ENCODE measurements around the gene GPR22. TPM values are rescaled to one million over a fixed set of nuclear protein-coding genes. Genes with fewer than 3 reads are reported as not detected.

GPR22 gene
- polyA plus RNA-seq, 3 donors, result 0.18 TPM; not detected in 2

GRCh38 chr7:107474104-107474521 lies 4.3 kb downstream of the GPR22 start:
- Mint-ChIP-seq H3K4me1 (peaks cover 7% of the 10 kb centered on the region), H3K27ac (no peak overlapping the region), H3K9me3 (no peaks in the 10 kb centered on the region), H3K36me3 (peaks cover 6 to 10% of the 10 kb centered on the region in 2 donors), H3K4me3 (no peak overlapping the region), H3K27me3 (ENCODE audit: low read depth in 3 of 3) (no peaks in the 10 kb centered on the region)
- 100% methylated on average over 1 of the region's 5 CpGs for WGBS (ENCODE audit: insufficient coverage)
- no peak overlapping the region for H3K4me2 ChIP-seq (replicated peaks; ENCODE audit: extremely low read depth, low read length, poor library complexity, severe bottlenecking)
- no peak overlapping the region for H2AFZ ChIP-seq (ENCODE audit: insufficient read depth, low read depth, low read length, poor library complexity, severe bottlenecking)
- H3K9me3 ChIP-seq (replicated peaks in 1 of 2; ENCODE audit: control insufficient read depth in 1 of 2, insufficient read depth in 1 of 2, low read length in 2 of 2), result no peaks in the 10 kb centered on the region
- H4K20me1 ChIP-seq (ENCODE audit: insufficient read depth, low read length), result no peaks in the 10 kb centered on the region
- no peaks in the 10 kb centered on the region for H3K79me2 ChIP-seq (ENCODE audit: insufficient read depth, low read length)
- peaks cover 0 to 9% of the 10 kb centered on the region in 2 donors for H3K4me1 ChIP-seq (ENCODE audit: control insufficient read depth in 1 of 2, insufficient read depth in 2 of 2, low read length in 2 of 2)
- H3K27me3 ChIP-seq (ENCODE audit: control insufficient read depth in 2 of 2, insufficient read depth in 2 of 2, low read length in 2 of 2), result no peaks in the 10 kb centered on the region
- intact Hi-C loops (cut with micrococcal nuclease), result no loop called here
- no peak overlapping the region for H3K4me3 ChIP-seq (replicated peaks in 1 of 3; ENCODE audit: low read depth in 2 of 3, low read length in 3 of 3)
- H3K27ac ChIP-seq (ENCODE audit: low read depth in 1 of 2, low read length in 2 of 2), result no peak overlapping the region
- H3K36me3 ChIP-seq (replicated peaks in 1 of 2; ENCODE audit: control insufficient read depth in 1 of 2, insufficient read depth in 2 of 2, low read length in 2 of 2), result no peaks in the 10 kb centered on the region
- DNase-seq, result no peak
- no peak overlapping the region for H3K9ac ChIP-seq (ENCODE audit: insufficient read depth, low read length, poor library complexity, severe bottlenecking)
- no peak for TF ChIP-seq CTCF (IDR thresholded peaks at IDR 0.05)

GRCh38 chr7:107479303-107479702 lies 9.4 kb downstream of the GPR22 start:
- Histone ChIP-seq H3K4me2 (replicated peaks; ENCODE audit: extremely low read depth, low read length, poor library complexity, severe bottlenecking) (no peak overlapping the region), H4K20me1 (ENCODE audit: insufficient read depth, low read length) (peaks cover 4% of the 10 kb centered on the region), H3K79me2 (ENCODE audit: insufficient read depth, low read length) (no peaks in the 10 kb centered on the region), H3K27ac (ENCODE audit: low read depth in 1 of 2, low read length in 2 of 2) (no peak overlapping the region), H3K27me3 (ENCODE audit: control insufficient read depth in 2 of 2, insufficient read depth in 2 of 2, low read length in 2 of 2) (no peaks in the 10 kb centered on the region), H3K9ac (ENCODE audit: insufficient read depth, low read length, poor library complexity, severe bottlenecking) (no peak overlapping the region), H3K4me1 (ENCODE audit: control insufficient read depth in 1 of 2, insufficient read depth in 2 of 2, low read length in 2 of 2) (no peaks in the 10 kb centered on the region), H3K4me3 (replicated peaks in 1 of 3; ENCODE audit: low read depth in 2 of 3, low read length in 3 of 3) (no peak overlapping the region), H3K36me3 (replicated peaks in 1 of 2; ENCODE audit: control insufficient read depth in 1 of 2, insufficient read depth in 2 of 2, low read length in 2 of 2) (no peaks in the 10 kb centered on the region), H2AFZ (ENCODE audit: insufficient read depth, low read depth, low read length, poor library complexity, severe bottlenecking) (no peak overlapping the region), H3K9me3 (replicated peaks in 1 of 2; ENCODE audit: control insufficient read depth in 1 of 2, insufficient read depth in 1 of 2, low read length in 2 of 2) (no peaks in the 10 kb centered on the region)
- Mint-ChIP-seq H3K9me3 (peaks cover 0 to 3% (median 0%) of the 10 kb centered on the region in 7 donors), H3K4me3 (no peak overlapping the region), H3K27ac (no peak overlapping the region), H3K4me1 (no peaks in the 10 kb centered on the region), H3K36me3 (peaks cover 4 to 15% of the 10 kb centered on the region in 2 donors), H3K27me3 (ENCODE audit: low read depth in 3 of 3) (no peaks in the 10 kb centered on the region)
- TF ChIP-seq CTCF (IDR thresholded peaks at IDR 0.05), result no peak
- intact Hi-C loops (cut with micrococcal nuclease), result no loop called here
- DNase-seq, result no peak
- WGBS (ENCODE audit: insufficient coverage), result no CpG with 5 or more reads among the region's 2 CpGs
